Fibroblast of villous mesenchyme (primary cell): ENCODE results near the gene RFNG. TPM values are rescaled to one million over a fixed set of nuclear protein-coding genes. Genes with fewer than 3 reads are reported as not detected.

Source experiments
- DNase-seq: peaks from one replicate; pipeline ENCODE4 v3.0.0-alpha.2; 2010; ENCODE audit warnings: low read depth
- H3K4me3 ChIP-seq: 2 replicates; pipeline ENCODE4 v1.5.1; 2011; ENCODE audit warnings: low read depth, mild to moderate bottlenecking, low read length
- CTCF ChIP-seq: IDR thresholded peaks from 2 replicates; pipeline ENCODE4 v1.5.1; 2012; ENCODE audit warnings: low read depth, mild to moderate bottlenecking, low read length; ENCODE audit not compliant: insufficient read depth
- total RNA-seq: library from RNA; depleted of rRNA; stranded (reverse); fragments of >200 nt; gene quantifications from 2 replicates; pipeline ENCODE4 v1.2.3, GENCODE V29; 2012

RFNG gene
- total RNA-seq, 1 donor = 47.5 TPM

GRCh38 chr17:82084373-82085030 lies 32.9 kb upstream of the RFNG start:
- no peak for TF ChIP-seq CTCF
- H3K4me3 ChIP-seq = no peak overlapping the region
- DNase-seq = no peak

- DNase-seq = no peak
- no peak overlapping the region for H3K4me3 ChIP-seq
- TF ChIP-seq CTCF = no peak
Observed at GRCh38 chr17:82083533-82084359, 32.1 kb upstream of the RFNG start.

DNA sequence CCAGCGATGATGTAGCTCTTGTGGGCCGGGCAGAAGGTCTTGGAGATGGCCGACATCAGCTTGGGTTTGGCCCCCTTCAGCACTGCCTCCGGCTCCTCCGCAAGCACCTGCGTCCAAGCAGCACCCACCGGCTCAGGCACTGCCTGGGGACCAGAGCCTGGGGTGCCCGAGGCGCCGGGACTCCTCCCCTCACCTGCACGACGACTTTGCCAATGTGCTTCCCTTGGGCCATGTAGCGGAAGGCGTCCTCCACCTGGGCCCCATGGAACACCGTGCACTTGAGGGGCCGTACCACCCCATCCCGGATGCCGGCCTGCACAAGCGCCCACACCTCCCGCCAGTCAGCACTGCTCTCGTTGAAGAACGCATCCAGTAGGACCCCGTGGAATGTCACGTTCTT lies 31.4 kb upstream of the RFNG start:
- no peak for DNase-seq
- TF ChIP-seq CTCF = no peak

GRCh38 chr17:82082456-82082855 lies 30.8 kb upstream of the RFNG start:
- H3K4me3 ChIP-seq = no peak overlapping the region
- DNase-seq = no peak
- TF ChIP-seq CTCF = no peak

More for the DNA sequence above, 31.4 kb upstream of the RFNG start:
- no peak overlapping the region for H3K4me3 ChIP-seq

- DNase-seq = no peak
- no peak overlapping the region for H3K4me3 ChIP-seq
- TF ChIP-seq CTCF = no peak
Observed at GRCh38 chr17:82081966-82082365, 30.4 kb upstream of the RFNG start.

DNA sequence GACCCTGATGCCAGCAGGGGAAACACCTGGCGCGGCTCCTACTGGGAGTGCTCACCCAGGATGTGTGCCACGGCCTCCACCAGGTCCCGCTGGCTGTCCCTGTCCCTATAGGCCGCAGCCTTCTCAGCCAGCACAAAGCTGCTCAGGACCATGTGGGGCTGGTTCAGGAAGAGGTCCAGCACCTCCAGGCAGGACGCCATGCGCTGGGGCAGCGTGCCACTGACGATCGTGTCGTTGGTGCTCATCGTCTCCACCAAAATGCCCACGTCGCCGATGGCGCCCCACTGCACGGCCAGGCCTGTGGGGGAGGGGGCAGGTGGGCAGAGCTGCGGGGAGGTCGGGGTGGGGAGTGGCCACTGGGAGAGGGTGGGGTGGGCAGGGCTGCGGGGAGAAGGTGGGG lies 29.9 kb upstream of the RFNG start:
- no peak overlapping the region for H3K4me3 ChIP-seq
- no peak for TF ChIP-seq CTCF
- DNase-seq = no peak
